IMR-90 (cell line): ENCODE data around the gene LAMA2. TPM values are rescaled to one million over a fixed set of nuclear protein-coding genes. Genes with fewer than 3 reads are reported as not detected.

ENCODE experiments used
- ATAC-seq: fragments of 200-7000 bp; cut with Tn5 transposase; 2 replicates; pipeline ENCODE4 v1.9.1; 2020; ENCODE audit warnings: low read depth, mild to moderate bottlenecking, moderate library complexity
- BruUV-seq: library from RNA; stranded (reverse); fragments of 400-500 nt; replicated peaks from 2 replicates; lab custom pipeline; 2021; lab: Mats Ljungman, UMichigan
- CTCF ChIA-PET: fragments of 300-600 bp; formaldehyde crosslinking; extraction: SDS; loops from one replicate; lab custom pipeline; 2021; ENCODE audit warnings: antibody characterized with exemption; lab: Yijun Ruan, JAX
- POLR2A ChIA-PET: fragments of 300-600 bp; sonication (Branson Sonifier 250); formaldehyde crosslinking; loops from one replicate; lab custom pipeline; 2022; ENCODE audit warnings: antibody characterized with exemption; ENCODE audit not compliant: unreplicated experiment; lab: Charles Lee
- DNase-seq: peaks from one replicate; pipeline ENCODE4 v3.0.0; 2013
- H2AFZ ChIP-seq: replicated peaks from 2 replicates; pipeline ENCODE3; 2013; ENCODE audit warnings: low read length, mild to moderate bottlenecking; ENCODE audit not compliant: poor library complexity
- H2AK5ac ChIP-seq: 2 replicates; pipeline ENCODE4 v1.6.1; 2013; ENCODE audit warnings: low read depth, low read length, inconsistent platforms
- H2AK9ac ChIP-seq: replicated peaks from 2 replicates; pipeline ENCODE3; 2013; ENCODE audit warnings: mild to moderate bottlenecking, low read depth, low read length, moderate library complexity; ENCODE audit not compliant: poor library complexity
- H2BK120ac ChIP-seq: 2 replicates; pipeline ENCODE4 v1.6.1; 2013; ENCODE audit warnings: low read depth, low read length, inconsistent platforms
- H2BK15ac ChIP-seq: 3 replicates; pipeline ENCODE4 v1.6.1; 2013; ENCODE audit warnings: low read depth, low read length, inconsistent platforms
- H2BK20ac ChIP-seq: 2 replicates; pipeline ENCODE4 v1.6.1; 2013; ENCODE audit warnings: low read depth, mild to moderate bottlenecking, inconsistent platforms, low read length, moderate library complexity
- H2BK5ac ChIP-seq: 2 replicates; pipeline ENCODE4 v1.6.1; 2013; ENCODE audit warnings: mild to moderate bottlenecking, low read depth, low read length, inconsistent platforms; ENCODE audit not compliant: poor library complexity, severe bottlenecking
- H3K14ac ChIP-seq: replicated peaks from 2 replicates; pipeline ENCODE4 v1.6.1; 2013; ENCODE audit warnings: low read depth, low read length, inconsistent platforms
- H3K18ac ChIP-seq: 2 replicates; pipeline ENCODE4 v1.6.1; 2013; ENCODE audit warnings: low read depth, low read length, control low read depth
- H3K23ac ChIP-seq: 2 replicates; pipeline ENCODE4 v1.6.1; 2013; ENCODE audit warnings: low read depth, low read length, inconsistent platforms
- H3K27ac ChIP-seq: 2 replicates; pipeline ENCODE4 v1.5.1; 2013; ENCODE audit warnings: mild to moderate bottlenecking, control low read depth, low read length; ENCODE audit not compliant: insufficient read depth
- H3K27me3 ChIP-seq: 2 replicates; pipeline ENCODE4 v1.6.1; 2013; ENCODE audit warnings: low read length; ENCODE audit not compliant: control insufficient read depth, insufficient read depth
- H3K36me3 ChIP-seq: 2 replicates; pipeline ENCODE4 v1.6.1; 2013; ENCODE audit warnings: low read length, mixed read lengths; ENCODE audit not compliant: control insufficient read depth, insufficient read depth
- H3K4ac ChIP-seq: 2 replicates; pipeline ENCODE4 v1.6.1; 2013; ENCODE audit warnings: low read depth, low read length, inconsistent platforms
- H3K4me1 ChIP-seq: 2 replicates; pipeline ENCODE4 v1.6.1; 2013; ENCODE audit warnings: low read length, mixed read lengths; ENCODE audit not compliant: control insufficient read depth, insufficient read depth
- H3K4me2 ChIP-seq: 2 replicates; pipeline ENCODE4 v1.6.1; 2013; ENCODE audit warnings: low read depth, mild to moderate bottlenecking, control low read depth, low read length, moderate library complexity
- H3K4me3 ChIP-seq: 2 replicates; pipeline ENCODE4 v1.5.1; 2013; ENCODE audit warnings: low read depth, mild to moderate bottlenecking, control low read depth, low read length, moderate library complexity; ENCODE audit not compliant: insufficient read depth
- H3K56ac ChIP-seq: 2 replicates; pipeline ENCODE4 v1.6.1; 2013; ENCODE audit warnings: low read length, inconsistent platforms; ENCODE audit not compliant: insufficient read depth; ENCODE audit errors: extremely low read depth
- H3K79me1 ChIP-seq, 2 experiments: 2 replicates each; pipeline ENCODE4 v1.6.1; 2013; ENCODE audit warnings: low read length in 2 of 2, inconsistent platforms in 1 of 2, low read depth in 1 of 2
- H3K9ac ChIP-seq: 2 replicates; pipeline ENCODE4 v1.6.1; 2013; ENCODE audit warnings: low read depth, low read length, control low read depth
- H3K9me1 ChIP-seq: 2 replicates; pipeline ENCODE4 v1.6.1; 2013; ENCODE audit warnings: low read length, inconsistent platforms; ENCODE audit not compliant: insufficient read depth
- H3K9me3 ChIP-seq: 2 replicates; pipeline ENCODE4 v1.6.1; 2013; ENCODE audit warnings: low read length; ENCODE audit not compliant: control insufficient read depth, insufficient read depth
- H4K20me1 ChIP-seq: 2 replicates; pipeline ENCODE4 v1.6.1; 2013; ENCODE audit warnings: low read length, inconsistent platforms; ENCODE audit not compliant: insufficient read depth
- H4K5ac ChIP-seq: 2 replicates; pipeline ENCODE4 v1.6.1; 2013; ENCODE audit warnings: mild to moderate bottlenecking, low read depth, low read length, control low read depth
- H4K8ac ChIP-seq, 2 experiments: 2 replicates each; pipeline ENCODE4 v1.6.1; 2013; ENCODE audit warnings: low read depth in 2 of 2, low read length in 2 of 2, control low read depth in 1 of 2, inconsistent platforms in 1 of 2
- H4K91ac ChIP-seq: 2 replicates; pipeline ENCODE4 v1.6.1; 2013; ENCODE audit warnings: low read depth, low read length, inconsistent platforms; ENCODE audit not compliant: insufficient read depth
- CEBPB ChIP-seq: IDR thresholded peaks from 2 replicates; pipeline ENCODE4 v1.6.1; 2012; ENCODE audit warnings: low read depth, low read length, improper control_type of control experiment
- ELK1 ChIP-seq: fragments of 150-350 bp; IDR thresholded peaks from 2 replicates; pipeline ENCODE4 v1.6.1; 2016; ENCODE audit warnings: low read depth, mild to moderate bottlenecking, low read length, moderate library complexity, borderline replicate concordance
- MAZ ChIP-seq: IDR thresholded peaks from 2 replicates; pipeline ENCODE4 v1.6.1; 2012; ENCODE audit warnings: low read depth, mild to moderate bottlenecking, low read length, improper control_type of control experiment, moderate library complexity, borderline replicate concordance
- WGBS, 2 experiments: methylation state at CpG; one replicate each; pipeline versions ENCODE4 v1.1.5 to v1.1.7; 2013; ENCODE audit warnings: missing lambda C conversion rate in 2 of 2; ENCODE audit not compliant: insufficient read length in 1 of 2; ENCODE audit errors: extremely low coverage in 2 of 2; 5-methylcytosine and 5-hydroxymethylcytosine counted together
- dilution Hi-C: fragments of 300-500 bp; cut with HindIII; formaldehyde crosslinking; loops from one replicate; pipeline ENCODE4 v1.14.3; 2018; ENCODE audit warnings: low sequenced_read_pairs; ENCODE audit not compliant: unreplicated experiment
- in situ Hi-C: fragments of 300-500 bp; cut with MboI; formaldehyde crosslinking; loops from 3 replicates; pipeline ENCODE4 v1.14.3; 2019; ENCODE audit warnings: low sequenced_read_pairs, inconsistent platforms, mixed read lengths
- intact Hi-C: fragments of 100-400 bp; cut with micrococcal nuclease; formaldehyde crosslinking; loops from 2 replicates; pipeline ENCODE4 v1.10.0; 2022
- polyA plus RNA-seq, 3 experiments: library from polyadenylated mRNA; depleted of rRNA; stranded (reverse); fragments of >200 nt; gene quantifications; 2 replicates each; pipeline ENCODE4 v1.2.3, GENCODE V29; 2012; ENCODE audit warnings: low replicate concordance in 1 of 3
- total RNA-seq: library from RNA; depleted of rRNA; stranded (reverse); fragments of >200 nt; gene quantifications from 2 replicates; pipeline ENCODE4 v1.2.3, GENCODE V29; 2012

The LAMA2 gene
- total and polyA plus RNA-seq, 2 of the 4 experiments (the other 2 are of a cell fraction) = 9.9 to 13.3 TPM

- Histone ChIP-seq H3K79me1 (no peaks in the 10 kb centered on the region), H2BK120ac (no peak overlapping the region), H3K14ac (no peak overlapping the region), H4K91ac (no peak overlapping the region), H2BK15ac (no peak overlapping the region), H3K9ac (no peak overlapping the region), H3K56ac (no peak overlapping the region), H3K4me1 (no peaks in the 10 kb centered on the region; the same call in 1 of the 2 replicates), H2BK5ac (no peak overlapping the region), H3K4me3 (no peak overlapping the region), H2AFZ (no peak overlapping the region), H4K5ac (no peak overlapping the region), H3K36me3 (no peaks in the 10 kb centered on the region), H2AK5ac (0 out of 2 replicates have a peak overlapping the region, but pooled peaks have one; percentile 15), H4K20me1 (no peaks in the 10 kb centered on the region), H3K9me1 (peaks cover 3% of the 10 kb centered on the region), H3K18ac (no peak overlapping the region), H4K8ac (no peak overlapping the region), H3K9me3 (no peaks in the 10 kb centered on the region), H3K27ac (no peak overlapping the region), H3K4ac (no peak overlapping the region), H3K27me3 (no peaks in the 10 kb centered on the region), H3K4me2 (no peak overlapping the region), H2AK9ac (no peak overlapping the region), H3K23ac (no peak overlapping the region), H2BK20ac (no peak overlapping the region)
- in situ Hi-C loops (no loop called here), dilution Hi-C loops (no loop called here), intact Hi-C loops (no loop called here)
- DNase-seq (no peak), ATAC-seq (no peak)
- POLR2A ChIA-PET = no interaction called here
- WGBS, 2 experiments = no CpG with 5 or more reads among the region's 2 CpGs
- BruUV-seq = no TSS peak
- CTCF ChIA-PET = interaction anchor here (0.5 to 1.5 kb wide), 2 partner anchors 11 to 453 kb away, joined by 3 to 5 read pairs; no protein-coding TSS in a partner anchor
- TF ChIP-seq ELK1 = no peak
- no peak for TF ChIP-seq CEBPB
- no peak for TF ChIP-seq MAZ
Observed at GRCh38 chr6:129350278-129350677, 467.3 kb downstream of the LAMA2 start.
